ENCODE data around the gene UCHL1. TPM values are rescaled to one million over a fixed set of nuclear protein-coding genes. Genes with fewer than 3 reads are reported as not detected.
"Not testable (repeated sequence)": the region's sequence is repeated elsewhere in the genome, so short reads cannot be mapped to it uniquely, and the experiment has no call there.

Gene UCHL1
- total RNA-seq, 1 experiment from 2014 or later: 222 TPM

DNA sequence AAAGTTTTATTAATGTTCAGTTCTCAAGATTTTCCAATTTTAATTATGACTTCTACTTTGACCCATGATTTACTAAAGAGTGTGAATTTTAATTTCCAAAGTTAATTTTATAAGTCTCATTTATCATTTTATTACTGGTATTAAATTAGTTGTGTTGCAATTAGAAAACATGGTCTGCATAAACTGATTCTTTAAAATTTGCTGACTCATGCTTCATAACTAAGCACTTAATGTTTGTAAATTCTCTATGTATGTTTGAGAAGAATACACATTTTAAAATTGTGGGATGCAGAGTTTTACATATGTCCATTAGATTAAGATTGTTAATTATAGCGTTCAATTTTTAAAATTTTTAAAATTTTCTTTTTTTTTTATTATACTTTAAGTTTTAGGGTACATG is 20.2 kb upstream of the UCHL1 start:
- DNase-seq (ENCODE audit: low read depth): no peak

DNA sequence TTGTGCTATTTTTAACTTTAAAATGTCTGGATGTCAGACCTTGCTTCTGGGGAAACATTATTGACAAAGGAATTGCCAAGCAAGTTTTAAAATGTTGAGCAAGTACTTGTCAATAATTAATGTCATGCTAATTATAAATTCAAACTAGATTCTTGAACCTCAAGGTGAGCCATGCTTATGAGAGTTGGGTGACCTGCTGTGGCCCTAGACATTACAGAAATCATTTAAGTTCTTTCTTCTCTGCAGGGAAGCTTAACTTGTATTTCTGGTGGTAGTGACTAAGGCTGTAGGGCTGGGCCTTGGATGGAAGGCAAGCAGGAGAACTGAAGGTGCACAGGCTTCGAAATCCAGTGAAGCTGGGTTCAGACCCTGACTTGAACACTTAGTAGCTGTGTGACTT is 14.8 kb upstream of the UCHL1 start:
- no peak for DNase-seq (ENCODE audit: low read depth)

DNA sequence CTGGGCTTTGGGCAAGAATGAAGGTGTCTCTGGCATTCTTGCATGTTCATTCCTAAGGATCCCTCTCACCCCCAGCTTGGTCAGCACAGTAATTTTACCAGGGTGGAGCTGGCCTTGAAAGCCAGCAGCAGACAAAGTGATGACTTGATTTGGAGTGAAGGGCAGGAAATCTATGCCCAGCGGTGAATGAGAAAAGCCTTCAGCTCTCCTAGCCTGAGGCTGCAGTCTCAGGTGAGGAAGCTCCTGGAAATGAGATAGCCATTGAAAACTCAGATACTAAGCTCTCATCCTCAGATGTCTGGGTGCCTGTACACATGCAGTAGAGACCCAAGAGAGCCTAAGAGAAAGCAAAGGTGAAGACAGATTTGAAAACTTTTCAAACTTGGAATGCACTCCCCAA is 10.7 kb upstream of the UCHL1 start:
- DNase-seq (ENCODE audit: low read depth): no peak

DNA sequence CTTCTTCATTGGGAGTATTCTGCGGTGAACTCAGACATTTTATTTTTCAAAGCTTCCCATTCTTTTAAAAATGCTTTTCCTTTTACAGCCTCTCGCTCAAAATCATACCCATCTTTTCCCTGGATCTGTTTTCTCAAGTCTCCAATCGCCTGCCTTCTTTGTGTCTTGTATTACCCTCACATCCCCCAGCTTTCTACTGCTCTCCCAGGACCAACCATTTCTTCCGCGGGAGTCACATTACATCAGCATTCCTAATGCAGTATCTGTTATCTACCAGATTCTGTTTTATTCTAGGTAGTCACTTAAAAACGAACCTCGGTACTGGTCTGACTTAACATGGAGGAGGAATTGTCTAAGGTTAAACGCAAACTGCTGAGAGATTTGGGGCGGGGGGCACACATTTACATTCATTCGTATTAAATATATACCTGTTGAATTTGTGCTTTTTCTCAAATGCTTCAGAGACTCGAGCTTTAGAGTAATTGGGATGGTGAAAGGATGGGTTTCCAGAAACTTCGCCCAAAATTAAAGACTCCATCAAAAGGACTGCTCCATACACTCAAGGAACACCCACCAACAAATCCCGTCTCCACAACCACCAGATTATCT is 493 bp upstream of the UCHL1 start:
- DNase-seq (ENCODE audit: low read depth): no peak

DNA sequence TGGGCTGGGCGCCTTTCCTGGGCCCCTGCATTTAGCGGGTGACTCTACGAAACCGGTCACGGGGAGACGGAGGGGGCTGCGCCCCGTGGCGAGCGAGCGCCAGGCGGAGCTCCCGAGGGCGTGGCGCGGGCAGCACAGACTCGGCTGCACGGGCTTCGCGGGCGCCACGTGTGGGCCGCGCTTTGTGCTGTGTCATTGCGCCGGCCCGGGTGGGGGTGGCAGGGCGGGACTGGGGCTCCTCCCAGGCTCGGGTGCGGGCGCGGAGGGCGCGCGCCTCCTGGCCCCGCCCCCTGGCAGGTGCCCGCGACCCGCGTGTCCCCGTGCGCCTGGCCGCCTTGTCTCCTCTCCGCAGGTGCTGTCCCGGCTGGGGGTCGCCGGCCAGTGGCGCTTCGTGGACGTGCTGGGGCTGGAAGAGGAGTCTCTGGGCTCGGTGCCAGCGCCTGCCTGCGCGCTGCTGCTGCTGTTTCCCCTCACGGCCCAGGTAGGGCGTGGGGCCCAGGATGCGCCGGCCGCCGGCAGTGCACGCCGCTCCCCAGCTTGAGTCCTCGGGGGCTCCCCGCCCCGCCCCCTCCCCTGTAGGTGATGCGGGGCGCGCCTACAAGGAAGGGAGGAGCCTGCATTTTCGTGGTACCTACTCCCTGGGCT is 651 bp downstream of the UCHL1 start:
- DNase-seq (ENCODE audit: low read depth): peak; percentile 34

DNA sequence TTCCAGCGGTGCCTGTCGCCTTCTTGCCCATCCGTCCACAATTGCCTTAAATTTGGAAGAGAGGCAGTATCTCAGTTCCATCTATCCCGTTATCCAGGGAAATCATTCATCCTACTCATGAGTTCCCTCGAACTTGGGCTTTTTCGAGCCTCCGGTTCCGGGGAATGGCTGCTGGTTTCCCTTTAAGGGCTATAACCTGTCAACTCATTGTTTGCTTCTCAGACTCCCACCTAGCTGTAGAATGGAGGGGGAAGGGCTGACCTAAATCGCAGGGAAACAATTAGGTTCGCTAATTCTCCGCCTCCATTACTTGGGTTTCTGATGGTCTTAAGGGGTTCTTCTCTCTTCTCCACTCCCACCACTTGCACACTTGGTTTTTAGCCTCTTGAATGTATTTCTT is 1.2 kb downstream of the UCHL1 start:
- DNase-seq (ENCODE audit: low read depth): no peak

DNA sequence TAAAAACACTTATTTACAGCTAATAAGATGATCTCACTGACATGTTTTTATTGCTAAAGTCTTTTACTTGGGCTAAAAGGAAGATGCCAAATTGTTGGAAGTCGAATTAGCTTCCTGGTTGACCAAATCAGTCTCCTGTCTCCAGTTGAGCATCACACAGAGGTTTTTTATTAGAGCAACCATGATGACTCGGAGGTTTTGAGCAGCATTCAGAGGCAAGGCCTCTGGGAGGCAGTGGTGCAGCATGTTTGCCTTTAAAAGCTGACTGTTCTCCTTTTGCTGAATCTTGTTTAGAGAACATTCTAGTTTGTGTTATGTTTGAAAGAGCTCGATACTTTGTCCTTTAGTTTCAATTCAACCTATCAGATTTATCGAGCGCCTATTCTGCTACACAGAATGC is 2.1 kb downstream of the UCHL1 start:
- DNase-seq (ENCODE audit: low read depth): peak; percentile 75

DNA sequence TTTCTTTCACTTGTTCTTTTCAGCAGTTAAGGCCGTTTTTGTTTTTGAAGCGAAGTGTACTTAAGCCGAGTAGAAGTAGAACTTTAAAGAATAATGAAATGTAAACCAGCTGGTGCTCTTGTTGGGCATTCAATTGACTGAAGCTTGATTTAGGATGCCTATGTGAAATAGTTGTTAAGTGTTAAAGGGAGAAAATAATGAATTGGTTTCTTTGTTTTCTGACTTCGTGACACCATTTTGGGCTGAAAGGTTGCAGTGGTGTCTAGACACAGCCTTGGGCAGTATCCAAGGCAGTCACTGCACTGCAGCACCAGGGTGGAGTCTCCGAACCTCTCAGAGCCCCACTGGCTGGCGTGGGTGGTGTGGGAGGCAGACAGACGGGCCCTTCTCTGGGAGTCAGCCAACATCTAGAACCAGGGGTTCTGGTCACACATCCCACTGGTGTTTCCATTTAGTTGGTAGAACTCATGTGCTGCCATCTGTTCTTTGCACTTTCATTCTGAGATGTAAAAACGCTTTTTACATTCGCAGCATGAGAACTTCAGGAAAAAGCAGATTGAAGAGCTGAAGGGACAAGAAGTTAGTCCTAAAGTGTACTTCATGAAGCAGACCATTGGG is 3.5 kb downstream of the UCHL1 start:
- no peak for DNase-seq (ENCODE audit: low read depth)

DNA sequence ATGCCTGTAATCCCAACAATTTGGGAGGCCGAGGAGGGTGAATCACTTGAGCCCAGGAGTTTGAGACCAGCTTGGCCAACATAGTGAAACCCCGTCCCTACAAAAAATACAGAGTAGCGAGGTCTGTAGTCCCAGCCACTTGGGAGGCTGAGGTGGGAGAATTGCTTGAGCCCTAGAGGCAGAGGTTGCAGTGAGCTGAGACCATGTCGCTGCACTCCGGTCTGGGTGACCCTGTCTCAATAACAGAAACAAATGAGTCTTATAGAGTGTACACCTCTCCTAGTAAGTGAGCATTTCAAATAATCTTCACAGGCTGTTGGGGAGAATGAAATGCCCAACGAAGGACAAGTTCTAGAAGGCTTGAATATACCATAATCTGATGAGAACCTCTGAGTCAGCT is 5.5 kb downstream of the UCHL1 start:
- DNase-seq (ENCODE audit: low read depth): no peak

DNA sequence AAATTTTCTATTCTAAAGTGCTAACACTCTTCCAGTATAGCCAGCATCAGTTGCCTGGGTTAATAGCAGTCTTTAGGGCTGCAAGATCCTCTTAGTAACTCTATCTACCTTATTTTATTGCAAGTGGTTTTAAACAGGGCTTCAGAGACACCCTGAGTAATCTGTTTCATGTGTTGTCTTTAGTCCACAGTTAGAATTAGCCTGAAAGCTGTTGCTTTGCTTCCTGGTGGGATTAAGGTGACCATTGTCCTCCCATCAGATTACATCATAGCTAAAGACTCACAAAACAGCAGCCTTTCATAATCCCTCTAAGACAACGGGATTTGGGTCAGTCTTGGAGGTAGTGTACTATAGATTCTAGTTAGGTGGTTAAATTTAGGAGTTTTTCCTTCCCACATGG is 7.5 kb downstream of the UCHL1 start:
- no peak for DNase-seq (ENCODE audit: low read depth)

DNA sequence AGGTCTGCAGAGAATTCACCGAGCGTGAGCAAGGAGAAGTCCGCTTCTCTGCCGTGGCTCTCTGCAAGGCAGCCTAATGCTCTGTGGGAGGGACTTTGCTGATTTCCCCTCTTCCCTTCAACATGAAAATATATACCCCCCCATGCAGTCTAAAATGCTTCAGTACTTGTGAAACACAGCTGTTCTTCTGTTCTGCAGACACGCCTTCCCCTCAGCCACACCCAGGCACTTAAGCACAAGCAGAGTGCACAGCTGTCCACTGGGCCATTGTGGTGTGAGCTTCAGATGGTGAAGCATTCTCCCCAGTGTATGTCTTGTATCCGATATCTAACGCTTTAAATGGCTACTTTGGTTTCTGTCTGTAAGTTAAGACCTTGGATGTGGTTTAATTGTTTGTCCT is 11.3 kb downstream of the UCHL1 start:
- DNase-seq (ENCODE audit: low read depth): peak; percentile 82

DNA sequence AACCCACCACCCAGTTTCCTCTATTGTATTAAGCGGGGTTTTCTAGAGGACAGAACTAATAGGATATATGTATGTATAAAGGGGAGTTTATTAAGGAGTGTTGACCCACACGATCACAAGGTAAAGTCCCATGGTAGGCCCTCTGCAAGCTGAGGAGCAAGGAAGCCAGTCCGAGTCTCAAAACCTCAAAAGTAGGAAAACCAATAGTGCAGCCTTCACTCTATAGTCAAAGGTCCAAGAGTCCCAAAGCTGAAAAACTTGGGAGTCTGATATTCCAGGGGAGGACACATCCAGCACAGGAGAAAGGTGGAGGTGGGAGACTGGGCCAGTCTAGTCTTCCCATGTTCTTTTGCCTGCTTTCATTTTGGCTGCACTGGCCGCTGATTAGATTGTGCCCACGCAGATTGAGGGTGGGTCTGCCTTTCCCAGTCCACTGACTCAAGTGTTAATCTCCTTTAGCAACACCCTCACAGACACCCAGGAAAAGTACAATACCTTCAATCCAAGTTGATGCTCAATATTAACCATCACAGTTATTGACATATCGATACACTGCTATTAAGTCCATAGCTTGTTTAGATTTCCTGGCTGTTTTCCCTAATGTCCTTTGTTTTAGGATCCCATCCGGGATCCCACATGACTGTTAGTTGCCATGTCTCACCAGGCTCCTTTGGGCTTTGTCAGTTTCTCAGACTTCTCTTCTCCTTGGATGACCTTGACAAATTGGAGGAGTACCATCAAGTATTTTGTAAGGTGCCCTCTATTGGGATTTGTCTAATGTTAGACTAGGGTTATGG is 12.2 kb downstream of the UCHL1 start:
- DNase-seq (ENCODE audit: low read depth): no peak

DNA sequence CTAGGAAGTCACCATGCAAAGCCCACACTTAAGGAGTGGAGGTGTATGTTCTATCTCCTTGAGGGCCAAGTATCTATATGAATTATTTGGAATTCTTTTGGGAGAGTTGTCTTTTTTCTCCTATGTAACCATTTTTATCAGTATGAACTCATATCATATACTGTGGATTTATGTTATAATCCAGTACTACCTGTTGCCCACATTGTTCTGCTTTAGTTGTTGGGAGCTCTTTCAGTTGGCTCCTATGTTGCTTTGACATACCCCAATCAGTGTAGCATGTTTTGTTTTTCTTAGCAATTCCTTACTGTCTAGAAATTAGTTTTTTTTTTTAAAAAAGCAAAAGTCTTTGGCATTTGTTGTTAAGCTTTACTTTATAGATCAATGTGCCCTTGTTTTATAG is 13.0 kb downstream of the UCHL1 start:
- no peak for DNase-seq (ENCODE audit: low read depth)

DNA sequence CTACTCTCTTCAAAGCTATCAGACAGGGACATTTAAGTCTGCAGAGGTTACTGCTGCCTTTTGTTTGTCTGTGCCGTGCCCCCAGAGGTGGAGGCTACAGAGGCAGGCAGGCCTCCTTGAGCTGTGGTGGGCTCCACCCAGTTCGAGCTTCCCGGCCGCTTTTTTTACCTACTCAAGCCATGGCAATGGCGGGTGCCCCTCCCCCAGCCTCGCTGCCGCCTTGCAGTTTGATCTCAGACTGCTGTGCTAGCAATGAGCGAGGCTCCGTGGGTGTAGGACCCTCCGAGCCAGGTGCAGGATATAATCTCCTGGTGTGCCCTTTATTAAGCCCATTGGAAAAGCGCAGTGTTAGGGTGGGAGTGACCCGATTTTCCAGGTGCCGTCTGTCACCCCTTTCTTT is 19.2 kb downstream of the UCHL1 start:
- DNase-seq (ENCODE audit: low read depth): not testable (repeated sequence)

DNA sequence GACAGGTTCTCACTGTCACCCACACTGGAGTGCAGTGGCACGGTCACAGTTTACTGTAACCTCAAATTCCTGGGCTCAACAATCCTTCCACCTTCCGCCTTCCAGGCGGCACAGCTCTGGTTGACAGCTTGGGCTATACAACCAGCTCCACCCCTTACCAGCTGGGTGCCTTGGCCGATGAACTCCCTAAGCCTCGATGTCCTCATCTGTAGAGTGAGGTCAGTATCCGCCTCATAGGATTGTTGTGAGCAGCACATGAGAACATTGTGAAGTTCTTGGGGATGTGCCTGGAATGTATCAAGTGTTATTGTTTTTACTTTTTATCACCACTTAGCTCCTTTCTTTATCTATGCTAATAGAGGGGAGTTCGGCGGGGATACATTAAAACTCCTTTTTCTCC is 23.3 kb downstream of the UCHL1 start:
- no peak for DNase-seq (ENCODE audit: low read depth)

DNA sequence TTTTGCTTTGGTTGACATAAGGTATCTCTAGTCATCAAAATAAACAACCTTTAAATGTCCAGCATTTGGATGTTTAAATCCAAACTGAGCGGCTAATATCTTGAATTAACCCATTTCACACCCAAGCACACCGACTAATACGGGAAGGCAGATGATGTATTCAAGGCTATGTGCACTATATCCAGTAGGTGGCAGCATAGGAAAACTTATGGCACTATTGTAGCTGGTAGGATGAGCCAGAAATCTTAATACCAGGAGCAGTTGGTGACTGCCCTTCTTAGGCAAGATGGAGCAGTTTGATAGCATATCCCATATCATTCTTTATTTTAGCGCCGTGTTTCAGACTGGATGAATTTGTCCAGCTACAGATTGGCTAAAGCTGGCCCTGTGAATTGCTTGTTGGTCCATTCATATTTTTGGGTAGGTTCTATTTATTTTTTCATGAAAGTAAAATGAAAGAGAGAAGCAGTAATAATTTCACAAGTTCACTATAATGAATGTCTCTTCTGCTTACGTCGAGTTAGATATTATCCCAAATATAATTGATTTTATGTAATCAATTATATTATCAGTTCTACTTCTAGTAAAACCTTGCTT is 24.4 kb downstream of the UCHL1 start:
- peak; percentile 80 for DNase-seq (ENCODE audit: low read depth)

DNA sequence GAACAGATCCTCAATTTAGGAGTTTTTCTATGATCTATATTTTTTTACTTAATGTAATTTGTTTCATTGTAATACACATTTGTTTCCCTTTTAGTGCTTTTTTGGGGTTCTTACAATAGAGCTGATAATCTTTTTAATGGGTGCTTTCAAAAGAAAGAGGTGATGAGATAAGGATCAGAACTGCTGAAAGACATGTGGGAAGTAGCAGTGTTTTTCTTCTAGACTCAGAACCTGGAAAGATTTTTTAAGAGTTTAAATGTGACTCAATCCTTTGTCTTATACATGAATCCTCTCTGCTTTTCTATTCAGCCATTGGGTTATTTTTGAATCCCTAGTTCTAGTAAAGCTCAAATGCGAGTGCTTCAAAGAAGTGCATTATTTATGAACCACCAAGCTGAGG is 25.6 kb downstream of the UCHL1 start:
- DNase-seq (ENCODE audit: low read depth): no peak

DNA sequence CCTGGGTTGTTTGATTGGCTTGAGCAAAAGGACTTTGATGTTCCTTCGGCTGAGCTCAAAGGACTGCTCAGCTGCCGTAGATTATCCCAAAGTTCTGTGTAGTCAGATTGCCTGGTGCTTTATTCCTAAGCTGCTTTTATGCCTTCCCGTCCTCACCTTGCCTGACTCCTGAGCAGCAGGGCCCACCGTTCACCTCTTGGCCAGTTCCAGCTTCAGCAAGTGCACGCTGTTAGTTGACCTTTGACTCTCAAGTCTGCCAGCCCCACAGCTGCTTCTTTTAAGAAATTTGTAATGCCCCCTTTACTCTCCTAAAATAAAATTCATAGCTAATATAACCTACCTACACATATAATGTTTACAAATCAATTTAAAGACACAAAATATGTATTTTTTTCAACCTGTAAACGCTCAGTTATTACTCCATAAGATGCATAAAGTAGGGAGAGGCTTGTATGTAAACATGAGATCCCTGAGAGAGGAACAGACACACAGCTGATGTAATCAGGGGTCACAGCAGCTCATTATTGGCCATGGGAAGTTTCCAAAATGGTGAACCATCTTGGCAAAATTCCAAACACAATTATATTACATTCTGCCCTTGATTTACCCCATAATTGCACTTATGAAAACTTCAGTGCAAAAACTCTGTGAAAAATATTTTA is 28.6 kb downstream of the UCHL1 start:
- DNase-seq (ENCODE audit: low read depth): no peak

DNA sequence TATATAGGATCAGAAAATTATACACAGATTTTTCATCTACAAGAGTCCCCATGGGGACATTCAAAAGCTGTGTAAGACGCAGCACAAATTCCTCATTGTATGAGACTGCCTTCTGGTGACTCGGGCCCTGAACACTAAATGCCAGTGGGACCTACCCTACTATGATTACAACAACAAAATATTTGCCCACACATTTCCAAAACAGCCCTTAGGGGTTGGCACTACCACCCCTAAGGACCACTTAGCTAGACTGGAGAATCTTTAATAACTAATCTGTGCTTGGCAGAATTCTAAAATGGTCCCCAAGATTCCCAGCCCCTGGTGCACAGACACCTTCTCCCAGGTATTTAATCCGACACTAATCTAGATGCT is 29.1 kb downstream of the UCHL1 start:
- DNase-seq (ENCODE audit: low read depth): no peak

DNA sequence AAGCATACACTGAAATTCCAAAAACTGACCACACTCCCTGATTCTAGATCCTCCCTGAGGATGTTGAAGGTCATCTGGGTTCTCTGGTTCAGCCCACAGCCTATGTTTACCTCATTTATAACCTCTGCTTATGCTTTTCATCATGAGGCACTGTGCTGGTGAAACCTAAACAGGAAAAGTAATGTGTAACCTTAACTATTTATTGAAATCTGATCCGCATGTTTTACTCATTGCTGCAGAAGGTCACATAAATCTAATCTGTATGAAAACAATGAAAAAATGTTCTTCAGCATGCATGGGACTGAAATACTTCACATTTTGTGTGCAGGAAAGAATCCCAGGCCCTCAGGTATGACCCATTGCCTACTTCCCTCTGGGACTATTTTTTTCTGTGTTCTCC is 30.3 kb downstream of the UCHL1 start:
- DNase-seq (ENCODE audit: low read depth): peak; percentile 53

DNA sequence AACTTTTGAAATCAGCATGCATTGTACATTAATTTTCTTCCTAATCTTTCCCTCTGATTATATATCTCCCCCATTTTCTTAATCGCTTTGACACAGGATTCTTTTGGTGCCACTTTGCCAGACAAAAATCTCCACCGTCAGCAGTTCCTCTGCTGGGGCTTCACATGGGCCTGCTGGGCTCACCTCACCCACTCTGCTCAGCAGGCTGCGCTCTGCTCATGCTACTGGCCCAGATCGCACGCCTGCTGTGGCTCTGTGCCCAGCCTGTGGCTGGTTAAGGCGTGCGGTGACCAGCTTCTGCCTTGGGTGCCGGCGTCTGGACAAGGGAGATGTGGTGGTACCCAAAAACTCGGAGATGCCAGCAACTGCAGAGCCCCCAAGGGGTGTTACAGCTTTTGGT is 31.1 kb downstream of the UCHL1 start:
- no peak for DNase-seq (ENCODE audit: low read depth)

DNA sequence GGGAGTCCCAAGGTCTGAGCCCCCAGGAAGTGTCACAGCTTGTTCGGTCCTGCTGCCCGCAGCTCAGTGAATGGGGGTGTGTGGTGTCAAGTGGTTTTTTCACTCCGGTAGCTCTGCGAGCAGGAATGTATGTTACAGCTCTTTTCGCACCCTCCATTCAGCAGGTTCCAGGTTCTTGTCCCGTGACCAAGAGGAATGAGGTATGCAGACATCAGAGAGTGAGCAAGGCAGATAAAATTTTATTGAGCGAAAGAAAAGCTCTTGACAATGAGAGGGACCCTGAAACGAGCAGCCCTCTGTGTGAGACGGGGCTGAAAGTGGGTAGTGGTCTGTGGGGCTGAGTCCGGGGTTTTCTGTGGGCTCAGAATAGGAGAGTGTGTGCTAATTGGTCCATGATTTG is 31.5 kb downstream of the UCHL1 start:
- no peak for DNase-seq (ENCODE audit: low read depth)
